ENCODE data around the gene LPCAT1.

The LPCAT1 gene

DNA sequence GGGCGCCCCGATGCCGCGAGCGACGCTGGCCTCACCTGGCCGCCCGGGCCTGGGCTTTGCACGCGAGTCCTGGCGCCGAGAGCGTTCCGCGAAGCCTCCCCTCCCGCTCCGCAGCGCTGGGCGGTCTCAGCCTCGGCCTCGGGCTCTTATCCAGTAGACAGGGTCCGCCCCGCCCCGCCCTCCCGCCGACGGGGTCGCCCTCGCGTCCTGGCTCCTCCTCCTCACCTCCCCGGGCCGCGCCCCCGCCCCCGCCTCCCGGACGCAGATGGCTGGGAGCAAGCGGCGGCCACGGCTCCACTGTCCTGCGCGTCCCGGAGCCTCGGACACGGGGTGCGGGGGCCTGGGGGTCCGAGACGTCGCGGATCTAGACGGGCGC lies 78.5 kb downstream of the LPCAT1 start, which contains the start of gene SLC6A3:
Gene SLC6A3 (minus strand): TSS at position 128 of the 376 bp plus-strand sequence. CDS start 2,243 bp downstream, outside the sequence.
- no peak for DNase-seq

DNA sequence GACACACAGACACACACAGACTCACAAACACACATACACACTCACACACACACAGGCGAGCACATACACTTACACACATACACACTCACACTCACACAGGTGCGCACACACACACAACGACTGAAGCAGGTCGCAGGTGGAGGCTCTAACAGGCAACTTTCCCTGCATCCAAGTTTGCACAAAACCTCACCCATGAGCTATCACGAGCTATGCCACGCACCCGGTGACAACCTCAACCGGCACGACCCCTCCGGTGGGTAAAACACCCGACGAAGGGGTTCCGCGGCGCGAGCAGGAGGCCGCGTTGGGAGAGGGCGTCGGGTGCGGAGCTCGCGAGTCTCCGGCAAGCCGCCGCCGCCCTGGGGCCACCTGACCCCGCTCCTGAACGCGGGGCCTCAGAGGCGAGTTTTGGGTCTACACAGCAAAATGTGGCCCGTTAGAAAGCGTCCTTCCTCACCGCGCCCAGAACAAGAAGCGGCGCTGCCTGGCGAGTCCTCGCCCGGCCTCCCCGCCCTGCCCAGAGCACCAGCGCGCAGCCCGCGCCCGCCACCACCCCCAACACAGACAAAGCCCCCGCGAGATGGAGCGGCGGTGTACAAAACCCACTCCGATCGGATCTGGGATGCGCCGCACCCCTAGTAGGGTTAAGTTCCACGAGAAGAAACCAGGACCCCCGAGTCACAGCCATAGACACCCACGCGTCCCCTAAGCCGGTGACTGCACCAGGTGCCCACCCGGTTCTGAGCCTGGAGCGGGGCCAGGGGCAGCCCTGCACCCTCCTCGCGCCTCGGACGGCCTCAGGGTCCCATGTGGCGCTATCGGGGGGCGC lies 79.2 kb downstream of the LPCAT1 start:
- DNase-seq, result no peak

DNA sequence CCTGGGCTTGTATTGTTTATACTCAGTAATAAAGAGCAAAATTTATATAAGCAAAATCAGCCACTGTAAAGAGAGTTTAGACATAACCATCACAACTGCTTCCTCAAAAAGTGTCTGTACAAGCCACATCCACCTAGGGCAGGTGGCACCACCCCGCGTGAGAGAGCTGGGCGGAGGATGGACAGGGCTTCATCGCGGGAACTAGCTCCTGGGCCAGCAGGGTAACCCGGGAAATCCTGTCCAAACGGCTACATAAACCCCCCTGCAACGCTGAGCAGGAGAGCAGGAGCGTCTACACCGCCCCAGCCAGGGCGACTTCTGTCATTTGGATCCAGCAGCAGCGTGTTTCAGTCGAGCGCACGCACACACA lies 79.8 kb downstream of the LPCAT1 start:
- no peak for DNase-seq

DNA sequence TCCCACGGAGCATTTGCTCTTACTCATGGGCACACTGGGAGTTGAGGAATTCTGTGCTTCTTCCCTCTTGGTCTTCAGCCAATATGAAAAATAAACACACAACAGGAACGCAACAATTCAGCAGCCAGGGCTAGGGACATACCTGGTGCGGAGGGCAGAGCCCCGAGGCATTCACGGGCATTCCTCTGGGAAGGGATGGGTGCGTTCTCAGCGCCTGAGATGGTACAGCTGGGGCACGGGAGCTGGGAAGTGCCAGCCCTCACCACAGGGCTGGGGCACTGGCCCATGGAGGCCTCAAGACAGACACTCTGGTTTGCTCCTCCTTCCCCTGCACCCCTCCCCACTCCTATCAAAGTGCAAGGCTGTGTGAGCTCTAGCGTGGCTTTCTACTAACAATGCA lies 80.6 kb downstream of the LPCAT1 start:
- DNase-seq, result no peak

DNA sequence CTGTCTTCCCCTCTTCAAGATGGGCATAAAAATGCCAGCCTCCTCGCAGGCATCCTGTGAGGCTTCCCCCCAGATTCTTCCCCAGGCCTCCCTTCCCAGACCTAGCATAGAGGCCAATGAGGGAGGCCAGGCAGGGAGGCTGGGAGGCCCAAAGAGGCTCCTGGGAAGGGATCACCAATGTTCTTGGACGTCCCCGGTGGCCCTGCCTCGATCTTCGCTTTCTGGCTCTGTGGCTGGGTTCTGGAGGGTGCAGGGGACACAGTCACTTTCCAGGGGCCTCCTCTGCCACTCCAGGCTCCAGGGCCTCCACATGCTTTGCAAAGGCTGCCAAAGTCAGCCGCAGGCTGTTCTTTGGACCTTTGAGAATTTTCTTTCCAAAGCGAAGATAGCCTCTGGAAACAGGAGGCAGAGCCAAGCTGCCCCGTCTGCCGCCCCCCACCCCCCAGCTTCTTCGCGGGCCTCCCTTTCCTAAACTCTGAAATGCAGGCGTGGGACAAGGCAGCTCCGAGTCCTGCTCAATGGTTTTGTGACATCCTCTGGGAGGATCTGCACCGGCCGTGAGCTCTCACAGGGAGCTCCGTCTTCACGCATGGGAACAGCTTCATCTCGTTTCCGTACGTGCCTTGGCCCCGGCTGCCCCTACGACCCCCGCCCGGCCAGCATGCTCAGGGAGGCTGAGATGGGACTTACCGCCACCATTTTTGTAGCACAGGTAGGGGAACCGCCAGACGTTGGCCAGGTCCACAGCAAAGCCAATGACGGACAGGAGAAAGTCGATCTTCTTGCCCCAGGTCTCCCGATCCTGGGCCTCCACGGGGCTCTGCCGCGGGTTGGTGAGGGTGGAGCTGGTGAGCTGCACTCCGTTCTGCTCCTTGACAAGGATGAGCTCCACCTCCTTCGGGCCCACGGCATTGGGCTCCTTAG lies 81.3 kb downstream of the LPCAT1 start:
- DNase-seq, result no peak

DNA sequence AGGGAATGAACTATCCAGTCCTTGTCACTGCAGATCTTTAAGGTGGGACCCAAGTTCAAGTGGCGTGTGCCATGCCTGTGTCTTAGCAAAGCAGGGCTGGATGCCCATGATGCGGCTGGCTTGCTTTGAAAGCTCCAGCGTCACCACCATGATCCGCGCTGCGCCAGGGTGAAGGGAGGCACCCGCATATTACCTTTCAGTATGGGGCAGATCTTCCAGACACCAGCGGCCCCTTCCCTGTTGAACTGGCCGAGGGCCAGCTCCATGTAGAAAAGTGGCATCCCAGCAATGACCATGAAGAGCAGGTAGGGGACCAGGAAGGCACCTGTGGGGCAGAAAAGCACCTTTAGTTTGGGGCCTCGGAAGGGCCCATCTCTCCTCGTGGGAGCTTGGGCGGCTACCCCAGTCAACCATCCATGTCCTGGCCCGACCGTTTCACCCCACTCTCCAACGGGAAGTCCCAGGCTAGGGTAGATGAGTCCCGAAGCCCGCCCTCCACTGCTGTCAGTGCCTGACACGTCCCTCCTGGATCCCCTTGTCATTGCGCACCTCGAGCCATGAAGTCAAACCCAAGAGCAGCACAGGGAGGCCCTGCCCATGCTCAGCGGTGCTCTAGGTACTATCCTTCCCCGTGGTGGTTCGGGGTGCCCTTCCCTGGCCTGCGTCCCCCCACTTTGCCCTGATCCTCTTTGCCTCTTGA lies 82.4 kb downstream of the LPCAT1 start:
- DNase-seq, result no peak

DNA sequence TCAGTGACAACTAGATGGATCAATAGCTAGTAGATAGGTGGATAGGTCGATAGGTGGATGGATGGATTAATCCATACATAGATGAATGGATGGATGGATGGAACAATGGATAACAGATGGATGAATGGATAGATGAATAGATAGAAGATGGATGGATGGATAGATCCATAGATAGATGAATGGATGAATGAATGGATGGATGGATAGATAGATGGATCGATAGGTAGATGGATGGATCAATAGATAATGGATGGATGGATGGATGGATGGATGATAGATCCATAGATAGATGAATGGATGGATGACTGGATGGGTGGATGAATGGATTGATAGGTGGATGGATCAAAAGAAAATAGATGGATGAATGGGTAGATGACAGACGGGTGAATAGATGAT lies 83.7 kb downstream of the LPCAT1 start:
- DNase-seq, result no peak

DNA sequence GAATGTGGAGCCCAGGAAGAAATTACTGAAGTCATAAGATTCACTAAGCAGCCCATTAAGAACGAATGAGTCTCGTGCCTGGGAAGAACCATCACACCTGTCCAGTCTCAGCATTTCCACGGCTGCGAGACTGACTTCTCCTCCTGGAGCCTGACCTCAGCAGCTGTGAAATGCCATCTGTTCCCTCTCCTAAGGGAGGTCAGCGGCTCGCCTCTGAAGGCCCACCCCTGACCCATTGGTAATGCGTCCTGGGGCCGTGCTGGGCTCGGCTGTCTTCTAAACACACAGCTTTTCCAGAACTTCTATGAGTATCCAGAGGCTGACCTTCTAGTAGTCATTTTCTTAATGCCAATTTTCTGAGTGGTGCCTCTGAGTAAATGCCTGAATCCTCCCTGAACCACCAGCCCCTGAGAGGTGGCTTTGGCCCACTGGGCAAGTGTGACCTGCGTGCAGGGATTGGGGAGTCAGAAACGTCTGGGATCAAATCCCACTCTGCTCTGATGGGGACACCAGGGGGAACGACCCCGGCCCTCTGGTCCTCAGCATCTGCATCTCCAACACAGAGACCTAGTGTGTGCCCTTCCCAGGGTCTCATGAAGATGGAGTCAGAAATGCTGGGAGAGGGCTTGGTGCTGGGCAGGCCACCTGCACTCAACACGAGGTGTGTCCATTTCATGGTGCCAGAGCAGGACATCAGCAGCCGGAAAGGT lies 84.2 kb downstream of the LPCAT1 start:
- DNase-seq, result no peak

DNA sequence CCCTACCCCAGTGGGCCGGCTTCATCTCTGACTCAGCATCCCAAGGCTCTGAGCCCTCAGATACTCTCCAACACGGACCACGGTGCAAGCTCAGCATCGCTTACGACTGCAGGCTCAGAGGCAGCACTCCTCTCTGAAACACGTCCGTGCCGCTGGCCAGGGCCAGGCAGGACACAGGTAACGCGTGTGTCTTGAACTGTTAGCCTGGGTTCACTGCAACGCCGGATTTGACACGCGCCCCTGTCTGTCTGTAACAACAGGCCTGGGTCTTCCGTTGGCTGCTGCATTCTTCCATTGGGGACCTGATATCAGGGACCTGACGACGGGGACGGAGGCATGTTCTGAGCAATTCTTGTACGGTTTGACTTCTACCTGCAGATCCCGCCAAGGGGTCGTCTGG lies 84.9 kb downstream of the LPCAT1 start:
- no peak for DNase-seq

DNA sequence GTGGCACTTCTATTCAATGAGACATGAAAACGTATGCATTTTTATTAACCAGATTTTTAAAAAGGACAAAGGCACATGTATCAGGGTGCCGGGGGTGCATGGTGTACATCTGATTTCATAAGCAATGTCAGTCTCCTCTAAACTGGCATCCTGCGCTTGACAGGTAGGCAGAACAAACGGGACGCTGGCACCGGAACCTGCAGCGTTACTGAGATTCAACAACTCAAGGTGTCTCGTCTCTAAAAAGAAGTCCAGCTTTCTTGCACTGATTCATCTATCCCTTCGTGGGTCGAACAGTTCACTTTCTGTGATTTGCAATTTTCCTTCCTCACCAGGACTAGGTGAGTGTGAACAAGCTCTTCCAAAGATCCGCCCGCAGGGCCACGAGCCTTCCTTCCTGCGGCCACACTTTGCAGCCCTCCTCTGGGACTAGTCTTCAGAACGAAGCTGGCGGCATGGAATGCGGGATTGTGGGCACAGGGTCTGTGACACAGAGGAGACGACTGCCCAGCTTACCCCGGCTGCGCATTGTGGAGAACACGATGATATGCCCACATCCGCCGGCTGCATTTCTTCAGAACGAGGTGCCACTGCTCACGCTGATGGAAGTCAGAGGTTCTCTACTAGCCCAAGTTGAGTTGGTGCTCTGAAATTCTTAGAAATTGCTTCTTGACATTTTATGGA lies 85.7 kb downstream of the LPCAT1 start:
- no peak for DNase-seq

DNA sequence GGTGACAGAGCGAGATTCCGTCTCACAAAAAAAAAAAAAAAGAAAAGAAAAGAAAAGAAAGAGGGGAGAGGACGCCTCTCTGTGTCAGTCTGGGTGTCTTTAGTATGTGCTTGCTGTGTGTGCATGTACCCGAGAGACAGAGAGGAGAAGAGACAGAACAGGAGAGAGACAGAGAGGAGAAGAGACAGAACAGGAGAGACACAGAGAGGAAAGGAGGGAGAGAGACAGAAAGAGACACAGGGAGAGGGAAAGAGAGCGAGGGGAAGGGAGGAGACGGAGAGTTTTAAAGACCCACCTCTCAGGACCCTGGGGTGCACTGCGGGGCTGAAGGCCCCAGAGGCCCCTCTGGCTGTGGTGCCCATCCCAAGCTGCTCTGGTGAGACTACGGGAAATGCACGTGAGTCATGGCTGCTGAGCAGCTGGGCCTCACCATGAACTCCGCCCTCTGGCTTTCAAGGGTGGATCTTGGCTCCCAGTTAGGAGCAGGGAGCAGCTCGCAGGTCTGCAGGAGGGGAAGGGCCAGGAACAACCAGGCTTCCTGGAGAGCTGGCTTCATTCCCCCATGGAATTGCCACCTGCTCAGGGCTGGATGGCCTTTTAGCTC lies 86.4 kb downstream of the LPCAT1 start:
- no peak for DNase-seq

DNA sequence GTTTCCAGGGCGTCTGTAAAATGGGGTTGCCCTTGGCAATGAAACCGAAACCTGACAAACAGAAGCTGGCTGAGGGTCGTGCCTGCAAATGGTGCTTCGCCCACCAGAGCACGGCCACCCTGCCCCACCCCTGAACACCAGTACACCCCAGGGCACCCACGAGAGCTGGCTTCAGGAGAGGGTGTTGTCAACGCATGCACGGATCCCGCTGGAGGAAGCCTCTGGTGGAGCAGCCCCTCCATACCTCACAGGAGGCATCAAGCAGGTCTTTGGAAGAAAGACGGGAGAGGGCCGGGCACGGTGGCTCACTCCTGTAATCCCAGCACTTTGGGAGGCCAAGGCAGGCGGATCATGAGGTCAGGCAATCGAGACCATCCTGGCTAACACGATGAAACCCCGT lies 87.1 kb downstream of the LPCAT1 start:
- DNase-seq, result no peak

DNA sequence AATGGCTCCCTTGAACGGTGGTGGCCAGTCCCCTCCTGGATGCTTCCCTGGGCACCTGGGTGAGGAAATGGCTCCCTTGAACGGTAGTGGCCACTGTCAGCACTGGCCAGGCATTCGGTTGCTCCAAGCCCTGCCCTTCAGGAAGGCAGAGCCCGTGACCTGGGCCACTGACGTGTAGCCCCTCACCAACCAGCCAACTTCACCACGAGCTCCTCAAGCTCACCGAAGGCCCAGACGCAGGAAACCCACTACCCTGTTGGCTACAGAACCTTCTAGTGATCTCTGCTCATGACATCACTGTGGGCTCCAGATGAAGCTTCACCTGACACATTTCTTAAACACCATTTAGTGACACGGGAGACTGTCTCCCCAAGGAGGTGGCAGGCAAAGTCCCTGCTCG lies 87.7 kb downstream of the LPCAT1 start:
- no peak for DNase-seq

DNA sequence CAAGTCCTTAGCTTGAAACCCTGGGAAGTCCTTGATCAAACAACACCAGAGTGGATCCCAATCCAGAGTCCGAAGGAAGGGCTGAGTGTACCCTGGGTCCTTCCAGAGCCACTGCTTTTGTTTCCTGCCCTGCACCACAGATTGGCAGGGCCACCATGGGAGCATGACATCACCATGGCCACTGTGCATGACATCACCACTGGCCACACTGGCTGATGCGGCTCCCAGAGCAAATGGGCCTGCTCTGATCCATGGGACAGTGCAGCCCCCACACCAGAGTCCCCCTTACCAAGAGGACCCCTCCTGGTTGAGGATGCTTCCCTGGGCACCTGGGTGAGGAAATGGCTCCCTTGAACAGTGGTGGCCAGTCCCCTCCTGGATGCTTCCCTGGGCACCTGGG lies 88.4 kb downstream of the LPCAT1 start:
- no peak for DNase-seq

DNA sequence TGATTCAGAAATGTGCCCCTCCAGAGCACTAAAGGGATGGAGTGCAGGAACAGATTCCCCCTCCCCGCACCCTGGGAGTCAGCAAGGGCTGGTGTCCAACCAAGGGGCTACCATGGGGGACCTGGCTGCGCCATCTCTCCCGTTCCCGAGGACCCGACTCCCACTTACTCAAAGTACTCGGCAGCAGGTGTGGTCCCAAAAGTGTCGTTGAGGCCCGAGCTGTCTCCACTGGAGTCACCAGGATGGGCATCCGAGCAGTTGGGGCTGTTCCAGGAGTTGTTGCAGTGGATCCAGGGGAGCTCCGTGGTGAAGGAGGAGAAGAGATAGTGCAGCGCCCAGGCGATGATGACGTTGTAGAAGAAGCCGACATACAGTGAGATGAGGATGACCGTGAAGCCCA lies 91.5 kb downstream of the LPCAT1 start:
- DNase-seq, result no peak

DNA sequence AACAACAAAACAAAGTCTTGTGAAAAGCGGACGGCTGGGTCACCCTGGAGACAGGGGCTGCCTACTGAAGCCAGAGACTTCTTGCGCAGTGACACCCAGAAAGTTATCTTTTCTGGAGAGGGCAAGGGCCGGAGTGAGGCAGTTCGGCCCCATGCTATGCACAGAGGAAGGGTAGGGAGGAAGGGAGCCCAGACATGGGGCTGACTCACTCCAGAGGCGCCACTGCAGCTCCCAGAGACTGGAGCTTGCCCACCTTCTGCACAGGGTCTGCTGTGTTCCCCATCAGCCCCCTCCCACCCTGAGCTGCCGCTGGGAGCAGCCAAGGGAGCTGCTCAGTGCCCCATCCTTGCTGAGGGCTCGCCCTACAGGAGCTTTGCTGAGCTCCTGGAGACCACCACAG lies 91.9 kb downstream of the LPCAT1 start:
- DNase-seq, result no peak

DNA sequence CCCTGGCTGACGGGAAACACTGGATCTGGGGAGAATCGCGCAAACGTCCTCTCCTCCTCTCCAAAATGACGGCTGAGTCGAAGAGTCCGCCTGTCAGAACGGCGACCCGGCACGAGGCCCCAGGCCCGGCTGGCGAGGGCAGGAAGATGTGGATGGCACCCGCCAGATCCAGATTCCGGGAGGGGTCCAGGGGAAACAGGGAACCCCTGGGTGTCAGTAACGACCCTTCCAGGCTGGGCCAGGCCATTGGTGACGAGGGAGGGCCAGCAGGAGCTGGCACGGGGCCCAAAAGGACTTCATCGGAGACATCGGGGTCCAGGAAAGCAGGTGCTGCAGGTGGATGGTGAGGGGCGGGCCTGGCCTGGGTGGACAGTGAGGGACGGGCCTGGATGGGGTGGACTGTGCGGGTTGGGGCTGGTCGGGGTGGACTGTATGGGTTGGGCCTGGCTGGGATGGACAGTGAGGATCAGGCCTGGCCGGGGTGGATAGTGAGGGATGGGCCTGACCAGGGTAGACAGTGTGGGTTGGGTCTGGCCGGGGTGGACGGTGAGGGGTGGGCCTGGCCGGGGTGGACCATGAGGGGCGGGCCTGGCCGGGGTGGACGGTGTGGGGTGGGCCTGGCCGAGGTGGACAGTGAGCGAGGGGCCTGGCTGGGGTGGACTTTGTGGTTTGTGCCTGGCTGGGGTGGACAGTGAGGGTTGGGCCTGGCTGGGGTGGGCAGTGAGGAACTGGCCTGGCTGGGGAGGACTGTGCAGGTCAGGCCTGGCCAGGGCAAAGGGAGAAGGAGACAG lies 92.5 kb downstream of the LPCAT1 start:
- no peak for DNase-seq

DNA sequence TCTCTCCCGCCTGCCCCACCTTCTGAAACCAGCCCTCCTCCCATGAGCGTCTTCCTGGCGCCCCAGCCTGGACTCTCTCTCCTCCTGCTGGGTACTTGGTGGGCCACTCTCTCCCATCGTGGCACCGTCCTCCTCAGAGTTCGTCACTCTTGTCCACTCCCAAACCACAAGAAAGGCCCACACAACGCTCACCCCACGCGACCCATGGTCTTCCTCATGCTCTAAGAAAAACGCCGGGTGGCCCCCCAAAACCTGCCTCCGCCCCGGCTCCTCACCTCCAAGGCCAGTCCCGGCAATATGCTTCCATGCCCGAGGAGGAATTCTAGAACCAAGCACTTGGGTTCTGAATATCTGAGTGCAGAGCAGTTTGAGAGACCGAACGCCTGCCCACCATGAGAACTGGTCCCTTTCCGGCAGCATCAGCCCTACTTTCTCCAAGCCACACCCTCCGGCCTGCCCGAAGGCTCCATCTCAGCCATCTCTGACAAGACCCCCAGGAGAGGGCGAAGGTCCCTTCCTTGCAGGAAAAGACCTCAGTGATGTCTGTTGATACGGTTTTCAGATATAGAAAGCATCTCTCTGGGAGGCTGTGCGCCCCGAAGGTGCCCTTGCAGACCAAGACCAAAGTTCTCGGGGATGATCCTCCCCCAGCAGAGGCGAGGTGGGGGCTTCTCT lies 93.5 kb downstream of the LPCAT1 start:
- no peak for DNase-seq

DNA sequence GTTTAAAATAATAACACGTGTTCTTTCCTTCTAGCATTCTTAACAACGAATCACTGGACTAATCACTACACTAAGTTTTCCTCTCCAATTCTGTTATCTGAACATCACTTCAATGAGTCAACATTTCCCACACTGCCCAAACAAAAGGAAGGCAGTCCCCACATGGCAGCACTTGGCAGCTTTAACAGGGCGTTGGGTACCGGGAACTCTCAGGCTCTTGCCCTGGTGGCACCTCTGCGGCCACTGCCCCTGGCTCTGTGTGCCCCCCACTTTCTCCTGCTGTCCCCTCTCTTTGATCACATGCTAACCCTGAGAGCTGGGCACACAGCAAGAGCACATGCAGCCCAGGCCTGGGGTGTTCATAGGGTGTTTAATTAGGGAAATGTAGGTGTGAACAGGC lies 94.3 kb downstream of the LPCAT1 start:
- no peak for DNase-seq

Measured in hypothalamus (tissue), 51 donors.